Measurements from ENCODE around the gene ABHD11. TPM values are rescaled to one million over a fixed set of nuclear protein-coding genes. Genes with fewer than 3 reads are reported as not detected.
A peak's percentile ranks its signal among the peaks of the same experiment; 100 is the strongest.
"Not testable (repeated sequence)": the region's sequence is repeated elsewhere in the genome, so short reads cannot be mapped to it uniquely, and the experiment has no call there.

The ABHD11 gene
- total and polyA plus RNA-seq, 8 donors: 11.6 to 112 (median 19.7) TPM

DNA sequence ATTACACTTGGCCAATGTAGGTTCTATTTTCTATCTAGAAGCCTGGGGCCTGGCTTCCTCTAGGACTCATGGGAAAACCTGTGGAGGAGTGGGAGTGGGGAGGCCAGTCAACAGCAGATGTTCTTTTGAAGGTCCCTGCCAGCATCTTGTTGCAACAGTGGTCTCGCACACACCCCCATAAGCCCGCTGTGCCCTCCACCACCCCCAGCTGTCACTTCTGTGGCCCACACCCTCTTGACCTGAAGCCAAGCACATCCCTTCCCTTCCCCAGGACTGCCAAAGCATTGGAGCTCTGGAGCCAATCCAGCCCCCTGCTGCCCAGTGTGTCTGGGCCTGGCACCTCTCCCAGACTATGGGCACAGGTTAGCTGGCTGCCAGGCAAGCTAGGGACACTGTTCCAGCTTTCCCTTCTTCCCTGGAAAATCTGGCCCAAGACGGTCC lies 17.2 kb downstream of the ABHD11 start:
- H3K27ac ChIP-seq: peak overlapping the region in 2 of 5 donors; percentile 16 to 49
- intact Hi-C loops (cut with DNase I; ENCODE audit: low total_unique reads): loop anchor here (5.0 kb wide), 1 partner anchor 114 kb away; no protein-coding TSS in a partner anchor
- WGBS, 5 donors: 30 to 43% (median 33%) methylated on average over 3 of the region's 3 CpGs

DNA sequence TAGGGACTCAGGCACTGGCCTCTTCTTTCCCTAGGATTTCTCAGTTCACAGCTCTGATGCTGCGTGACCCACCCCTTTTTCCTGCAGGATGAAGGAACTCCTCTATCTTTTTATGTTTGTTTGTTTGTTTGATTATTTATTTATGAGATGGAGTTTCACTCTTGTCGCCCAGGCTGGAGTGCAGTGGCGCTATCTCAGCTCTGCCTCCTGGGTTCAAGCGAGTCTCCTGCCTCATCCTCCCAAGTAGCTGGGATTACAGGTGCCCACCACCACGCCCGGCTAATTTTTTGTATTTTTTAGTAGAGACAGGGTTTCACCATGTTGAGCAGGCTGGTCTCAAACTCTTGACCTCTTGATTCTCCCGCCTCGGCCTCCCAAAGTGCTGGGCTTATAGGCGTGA lies 18.2 kb downstream of the ABHD11 start:
- H3K9me3 ChIP-seq, DNase-seq, H3K4me3 ChIP-seq, H3K36me3 ChIP-seq, H3K27me3 ChIP-seq: not testable (repeated sequence)
- WGBS, 5 donors: 92 to 95% (median 94%) methylated on average over 9 of the region's 9 CpGs
- intact Hi-C loops (cut with DNase I; ENCODE audit: low total_unique reads): loop anchor here (5.0 kb wide), 1 partner anchor 113 kb away; no protein-coding TSS in a partner anchor
- peak overlapping the region in 1 of 5 donors; percentile 61 for H3K27ac ChIP-seq
- peaks cover 46 to 65% (median 53%) of the 10 kb centered on the region in 4 donors for H3K4me1 ChIP-seq

More for the DNA sequence above, 17.2 kb downstream of the ABHD11 start:
- TF ChIP-seq EP300 (IDR thresholded peaks at IDR 0.05) (no peak), POLR2AphosphoS5 (IDR thresholded peaks at IDR 0.05) (no peak), POLR2A (IDR thresholded peaks at IDR 0.05) (no peak)
- TF ChIP-seq, protein P1, sequence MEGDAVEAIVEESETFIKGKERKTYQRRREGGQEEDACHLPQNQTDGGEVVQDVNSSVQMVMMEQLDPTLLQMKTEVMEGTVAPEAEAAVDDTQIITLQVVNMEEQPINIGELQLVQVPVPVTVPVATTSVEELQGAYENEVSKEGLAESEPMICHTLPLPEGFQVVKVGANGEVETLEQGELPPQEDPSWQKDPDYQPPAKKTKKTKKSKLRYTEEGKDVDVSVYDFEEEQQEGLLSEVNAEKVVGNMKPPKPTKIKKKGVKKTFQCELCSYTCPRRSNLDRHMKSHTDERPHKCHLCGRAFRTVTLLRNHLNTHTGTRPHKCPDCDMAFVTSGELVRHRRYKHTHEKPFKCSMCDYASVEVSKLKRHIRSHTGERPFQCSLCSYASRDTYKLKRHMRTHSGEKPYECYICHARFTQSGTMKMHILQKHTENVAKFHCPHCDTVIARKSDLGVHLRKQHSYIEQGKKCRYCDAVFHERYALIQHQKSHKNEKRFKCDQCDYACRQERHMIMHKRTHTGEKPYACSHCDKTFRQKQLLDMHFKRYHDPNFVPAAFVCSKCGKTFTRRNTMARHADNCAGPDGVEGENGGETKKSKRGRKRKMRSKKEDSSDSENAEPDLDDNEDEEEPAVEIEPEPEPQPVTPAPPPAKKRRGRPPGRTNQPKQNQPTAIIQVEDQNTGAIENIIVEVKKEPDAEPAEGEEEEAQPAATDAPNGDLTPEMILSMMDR (IDR thresholded peaks at IDR 0.05): no peak
- H3K27me3 ChIP-seq: peaks cover 0 to 9% (median 6%) of the 10 kb centered on the region in 3 donors
- peaks cover 36 to 55% (median 43%) of the 10 kb centered on the region in 4 donors for H3K4me1 ChIP-seq
- no peaks in the 10 kb centered on the region for H3K36me3 ChIP-seq
- no peaks in the 10 kb centered on the region for H3K9me3 ChIP-seq
- peak; percentile 56 to 90 for DNase-seq
- no peak overlapping the region for H3K4me3 ChIP-seq

DNA sequence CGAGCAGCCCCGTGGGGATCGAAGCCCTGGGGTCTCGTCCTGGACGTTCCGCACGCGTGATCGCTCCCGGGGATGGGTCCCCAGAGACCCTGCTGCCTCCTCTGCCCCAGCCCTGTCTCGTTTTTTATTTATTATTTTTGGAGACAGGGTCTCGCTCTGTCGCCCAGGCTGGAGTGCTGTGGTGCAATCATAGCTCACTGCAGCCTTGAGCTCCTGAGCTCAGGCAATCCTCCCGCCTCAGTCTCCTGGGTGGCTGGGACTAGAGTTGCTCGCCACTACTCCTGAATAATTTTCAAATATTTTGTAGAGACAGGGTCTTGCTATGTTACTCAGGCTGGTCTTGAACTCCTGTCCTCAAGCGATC lies 18.8 kb downstream of the ABHD11 start:
- H3K4me1 ChIP-seq: peaks cover 48 to 71% (median 56%) of the 10 kb centered on the region in 4 donors
- peak overlapping the region in 1 of 5 donors; percentile 61 for H3K27ac ChIP-seq
- H3K4me3 ChIP-seq: peak overlapping the region; percentile 76 to 92 (median 90)
- no peaks in the 10 kb centered on the region for H3K36me3 ChIP-seq
- no peak for TF ChIP-seq EP300 (IDR thresholded peaks at IDR 0.05)
- TF ChIP-seq POLR2AphosphoS5 (IDR thresholded peaks at IDR 0.05): no peak
- TF ChIP-seq POLR2A (IDR thresholded peaks at IDR 0.05): no peak
- TF ChIP-seq, protein P1 (IDR thresholded peaks at IDR 0.05): no peak
- peaks cover 0 to 8% (median 6%) of the 10 kb centered on the region in 3 donors for H3K27me3 ChIP-seq
- no peak for DNase-seq
- H3K9me3 ChIP-seq: no peaks in the 10 kb centered on the region
- 9 to 31% (median 13%) methylated on average over 6 to 16 of the region's 16 CpGs for WGBS, 5 donors
- intact Hi-C loops (cut with DNase I; ENCODE audit: low total_unique reads): loop anchor here (5.0 kb wide), 1 partner anchor 112 kb away; no protein-coding TSS in a partner anchor

- Histone ChIP-seq H3K27me3 (peaks cover 0 to 8% (median 6%) of the 10 kb centered on the region in 3 donors), H3K27ac (peak within 1 kb of the TSS in 3 of 5 donors; percentile 22 to 82 (median 71)), H3K4me1 (peaks cover 48 to 76% (median 56%) of the 10 kb centered on the region in 4 donors), H3K4me3 (peak within 1 kb of the TSS; percentile 76 to 92 (median 90)), H3K9me3 (no peaks in the 10 kb centered on the region), H3K36me3 (no peaks in the 10 kb centered on the region)
- intact Hi-C loops (cut with DNase I; ENCODE audit: low total_unique reads): no loop called here
- TF ChIP-seq, protein P1 (IDR thresholded peaks at IDR 0.05): no peak
- TF ChIP-seq EP300 (IDR thresholded peaks at IDR 0.05): no peak
- TF ChIP-seq POLR2A (IDR thresholded peaks at IDR 0.05): no peak
- no peak for TF ChIP-seq POLR2AphosphoS5 (IDR thresholded peaks at IDR 0.05)
- 1 to 2% (median 1%) methylated on average over 23 to 96 of the region's 96 CpGs for WGBS, 5 donors
- DNase-seq: peak; percentile 77 to 91
Observed at GRCh38 chr7:73718905-73719805, 19.4 kb downstream of the ABHD11 start, which contains the start of gene STX1A. TSS of gene STX1A (minus strand) at chr7:73719669. CDS start at chr7:73719631, 38 bp downstream.
